Epithelial cell of proximal tubule (primary cell): Measurements from ENCODE around the gene PDSS2. TPM values are rescaled to one million over a fixed set of nuclear protein-coding genes. Genes with fewer than 3 reads are reported as not detected.
"Not testable (repeated sequence)": the region's sequence is repeated elsewhere in the genome, so short reads cannot be mapped to it uniquely, and the experiment has no call there.

Experiments used
- DNase-seq: peaks from one replicate; pipeline ENCODE4 v3.0.0-alpha.2; 2011; ENCODE audit warnings: low read depth
- H3K4me3 ChIP-seq: 2 replicates; pipeline ENCODE4 v1.5.1; 2011; ENCODE audit warnings: low read depth, mild to moderate bottlenecking, low read length
- total RNA-seq: library from RNA; depleted of rRNA; stranded (reverse); fragments of >200 nt; gene quantifications from 2 replicates; pipeline ENCODE4 v1.2.3, GENCODE V29; 2015
- TF ChIP-seq, protein P1 (sequence below): conservative IDR thresholded peaks from 2 replicates; pipeline ENCODE4 v1.5.1; 2012; ENCODE audit warnings: low read depth, mild to moderate bottlenecking, low read length

The PDSS2 gene
- total RNA-seq, 1 donor from 2014 or later = 7.4 TPM

DNA sequence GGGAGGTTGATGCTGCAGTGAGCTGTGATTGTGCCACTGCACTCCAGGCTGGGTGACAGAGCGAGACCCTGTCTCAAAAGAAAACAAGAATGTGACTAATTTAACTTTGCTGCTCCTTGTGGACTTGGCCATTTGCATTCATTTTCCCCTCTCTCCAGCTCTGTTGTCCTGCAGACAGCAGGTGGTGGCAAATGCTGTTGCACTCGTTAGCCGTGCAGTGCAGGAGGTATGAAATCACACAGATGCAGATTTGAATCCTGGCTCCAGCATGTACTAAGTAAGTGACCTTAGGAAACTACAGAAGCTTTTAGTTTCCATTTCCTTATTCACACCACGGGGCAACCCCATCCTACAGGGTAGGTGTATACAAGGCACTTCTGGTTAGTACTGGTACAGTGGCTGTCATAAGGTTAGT lies 334.4 kb downstream of the PDSS2 start:
- no peak for DNase-seq

DNA sequence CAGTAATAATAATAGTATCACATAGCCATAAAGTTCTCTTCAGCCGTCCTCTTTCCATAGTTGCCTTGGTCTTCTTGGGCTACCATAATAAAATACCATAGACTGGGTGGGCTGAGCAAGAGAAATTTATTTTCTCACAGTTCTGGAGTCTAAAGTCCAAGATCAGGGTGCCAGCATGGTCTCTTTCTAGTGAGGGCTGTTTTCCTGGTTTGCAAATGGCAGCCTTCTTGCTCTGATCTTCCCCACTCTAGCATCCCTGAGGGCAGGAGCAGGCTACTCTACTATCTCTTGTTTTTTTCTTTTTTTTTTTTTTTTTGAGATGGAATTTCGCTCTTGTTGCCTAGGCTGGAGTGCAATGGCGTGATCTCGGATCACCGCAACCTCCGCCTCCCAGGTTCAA lies 335.9 kb downstream of the PDSS2 start:
- TF ChIP-seq, protein P1, sequence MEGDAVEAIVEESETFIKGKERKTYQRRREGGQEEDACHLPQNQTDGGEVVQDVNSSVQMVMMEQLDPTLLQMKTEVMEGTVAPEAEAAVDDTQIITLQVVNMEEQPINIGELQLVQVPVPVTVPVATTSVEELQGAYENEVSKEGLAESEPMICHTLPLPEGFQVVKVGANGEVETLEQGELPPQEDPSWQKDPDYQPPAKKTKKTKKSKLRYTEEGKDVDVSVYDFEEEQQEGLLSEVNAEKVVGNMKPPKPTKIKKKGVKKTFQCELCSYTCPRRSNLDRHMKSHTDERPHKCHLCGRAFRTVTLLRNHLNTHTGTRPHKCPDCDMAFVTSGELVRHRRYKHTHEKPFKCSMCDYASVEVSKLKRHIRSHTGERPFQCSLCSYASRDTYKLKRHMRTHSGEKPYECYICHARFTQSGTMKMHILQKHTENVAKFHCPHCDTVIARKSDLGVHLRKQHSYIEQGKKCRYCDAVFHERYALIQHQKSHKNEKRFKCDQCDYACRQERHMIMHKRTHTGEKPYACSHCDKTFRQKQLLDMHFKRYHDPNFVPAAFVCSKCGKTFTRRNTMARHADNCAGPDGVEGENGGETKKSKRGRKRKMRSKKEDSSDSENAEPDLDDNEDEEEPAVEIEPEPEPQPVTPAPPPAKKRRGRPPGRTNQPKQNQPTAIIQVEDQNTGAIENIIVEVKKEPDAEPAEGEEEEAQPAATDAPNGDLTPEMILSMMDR = no peak
- DNase-seq = no peak
- H3K4me3 ChIP-seq = no peak overlapping the region

More for the DNA sequence above, 334.4 kb downstream of the PDSS2 start:
- TF ChIP-seq, protein P1 = no peak
- H3K4me3 ChIP-seq = no peak overlapping the region

DNA sequence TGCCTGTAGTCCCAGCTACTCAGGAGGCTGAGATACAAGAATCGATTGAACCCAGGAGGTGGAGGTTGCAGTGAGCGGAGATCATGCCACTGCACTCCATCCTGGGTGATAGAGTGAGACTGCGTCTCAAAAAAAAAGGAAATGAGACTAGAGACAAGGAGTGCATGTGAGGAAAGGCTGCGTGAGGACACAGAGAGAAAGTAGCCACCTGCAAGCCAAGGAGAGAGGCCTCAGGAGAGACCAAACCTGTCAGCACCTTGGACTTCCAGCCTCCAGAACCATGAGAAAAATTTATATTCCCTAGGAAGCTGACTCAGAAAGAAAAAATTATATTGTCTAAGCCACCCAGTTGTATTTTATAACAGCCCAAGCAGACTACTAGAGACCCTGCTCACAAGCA lies 336.6 kb downstream of the PDSS2 start:
- no peak for DNase-seq
- TF ChIP-seq, protein P1 = no peak
- no peak overlapping the region for H3K4me3 ChIP-seq

DNA sequence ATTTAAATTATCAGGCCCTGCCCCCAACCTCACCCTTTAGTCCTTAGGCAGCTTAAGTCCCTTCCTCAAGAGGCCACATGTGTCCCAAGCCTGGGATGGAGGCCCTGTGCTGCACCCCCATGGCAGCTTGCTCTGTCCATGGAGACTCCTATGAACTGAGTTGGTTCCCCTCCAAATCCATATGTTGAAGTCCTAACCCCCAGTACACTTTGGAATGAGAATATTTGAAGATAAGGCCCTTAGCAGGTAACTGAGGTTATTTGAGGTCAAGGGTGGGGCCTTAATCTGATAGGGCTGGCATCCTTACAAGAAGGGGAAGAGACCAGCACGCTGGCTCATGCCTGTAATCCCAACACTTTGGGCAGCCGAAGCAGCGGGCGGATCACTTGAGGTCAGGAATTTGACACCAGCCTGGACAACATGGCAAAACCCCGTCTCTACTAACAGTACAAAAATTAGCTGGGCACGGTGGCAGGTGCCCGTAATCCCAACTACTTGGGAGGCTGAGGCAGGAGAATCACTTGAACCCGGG lies 337.3 kb downstream of the PDSS2 start:
- H3K4me3 ChIP-seq = no peak overlapping the region
- no peak for DNase-seq
- TF ChIP-seq, protein P1 = no peak

DNA sequence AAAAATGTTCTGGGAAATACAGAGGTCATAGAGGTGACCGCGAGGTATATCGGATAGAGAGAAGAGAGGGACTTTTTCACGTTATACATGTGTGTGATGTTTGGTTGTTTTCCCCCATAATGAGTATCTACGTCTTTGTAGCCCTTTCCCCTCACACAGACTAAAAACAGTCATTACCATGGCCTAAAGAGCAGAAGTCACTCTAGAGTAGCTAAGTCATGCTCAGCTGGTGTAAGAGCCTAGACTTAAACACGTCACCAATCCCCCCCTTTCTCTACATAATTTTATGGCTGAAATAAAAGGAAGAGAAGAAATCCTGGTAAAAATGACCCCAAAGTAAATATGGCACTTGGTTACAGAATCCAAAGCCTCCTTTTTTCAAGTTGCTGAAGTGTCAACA lies 338.1 kb downstream of the PDSS2 start:
- no peak for DNase-seq
- H3K4me3 ChIP-seq = no peak overlapping the region
- TF ChIP-seq, protein P1 = no peak

DNA sequence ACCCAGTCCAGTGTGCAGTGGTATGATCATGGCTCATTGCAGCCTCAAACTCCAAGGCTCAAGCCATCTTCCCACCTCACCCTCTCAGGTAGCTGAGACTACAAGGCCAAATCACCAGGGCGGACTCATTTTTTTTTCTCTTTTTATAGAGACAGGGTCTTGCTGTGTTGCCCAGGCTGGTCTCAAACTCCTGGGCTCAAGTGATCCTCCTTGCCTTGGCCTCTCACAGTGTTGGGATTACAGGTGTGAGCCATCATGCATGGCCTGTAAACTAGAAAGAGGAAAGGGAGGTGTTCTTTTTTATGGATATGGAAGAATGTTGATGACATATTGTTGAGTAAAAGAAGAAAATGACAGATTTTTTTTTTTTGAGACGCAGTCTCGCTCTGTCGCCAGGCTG lies 339.0 kb downstream of the PDSS2 start:
- H3K4me3 ChIP-seq = no peak overlapping the region
- DNase-seq = no peak
- TF ChIP-seq, protein P1 = no peak

DNA sequence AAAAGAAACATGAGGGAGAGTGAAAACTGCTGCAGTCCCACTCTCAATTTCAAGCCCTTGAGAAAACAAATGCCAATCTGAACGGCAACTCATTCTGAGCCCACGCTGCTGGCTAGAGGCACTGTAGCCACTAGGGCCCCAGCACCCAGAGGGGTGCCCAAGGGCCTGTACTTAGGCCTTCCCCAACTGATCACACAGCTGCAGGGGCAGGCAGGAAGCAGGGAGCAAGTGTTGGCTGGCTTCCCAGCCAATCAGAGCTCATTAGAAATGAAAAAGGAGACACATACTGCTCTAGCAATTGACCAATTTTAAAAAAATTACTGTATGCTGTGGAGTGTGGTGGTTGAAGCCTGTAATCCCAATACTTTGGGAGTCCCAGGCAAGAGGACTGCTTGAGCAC lies 340.4 kb downstream of the PDSS2 start:
- TF ChIP-seq, protein P1 = no peak
- DNase-seq = no peak
- H3K4me3 ChIP-seq = no peak overlapping the region

DNA sequence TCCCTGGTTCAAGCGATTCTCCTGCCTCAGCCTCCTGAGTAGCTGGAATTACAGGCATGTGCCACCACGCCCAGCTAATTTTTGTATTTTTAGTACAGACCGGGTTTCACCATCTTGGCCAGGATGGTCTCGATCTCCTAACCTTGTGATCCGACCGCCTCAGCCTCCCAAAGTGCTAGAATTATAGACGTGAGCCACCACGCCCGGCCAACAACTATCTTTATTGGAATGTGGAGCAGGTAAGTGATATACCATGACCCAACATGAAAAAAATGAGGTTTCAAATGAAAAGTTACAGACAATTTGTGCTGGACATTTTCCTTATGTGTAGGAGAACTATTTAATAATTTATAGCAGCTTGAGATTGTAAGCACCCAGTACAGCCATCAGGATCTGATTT lies 340.8 kb downstream of the PDSS2 start:
- not testable (repeated sequence) for DNase-seq, H3K4me3 ChIP-seq
